Effector memory CD8-positive, alpha-beta T cell (primary cell): ENCODE data around the gene ZDHHC1.
"Not testable (repeated sequence)": the region's sequence is repeated elsewhere in the genome, so short reads cannot be mapped to it uniquely, and the experiment has no call there.

Experiments used
- ATAC-seq: fragments of 150-1000 bp; cut with Tn5 transposase; replicated peaks from 2 replicates; pipeline ENCODE4 v1.10.0; 2021; ENCODE audit warnings: mild to moderate bottlenecking, moderate library complexity
- DNase-seq, 3 experiments: peaks; one replicate each; pipeline ENCODE4 v3.0.0; 2021
- H3K27ac Mint-ChIP-seq, 2 donors: one replicate each; pipeline ENCODE4 v1.8.0; 2022; ENCODE audit warnings: mild to moderate bottlenecking in 2 of 2, mixed read lengths in 2 of 2, moderate library complexity in 2 of 2
- H3K27me3 Mint-ChIP-seq, 2 donors: one replicate each; pipeline ENCODE4 v1.8.0; 2022; ENCODE audit warnings: mixed read lengths in 2 of 2
- H3K36me3 Mint-ChIP-seq: one replicate; pipeline ENCODE4 v1.8.0; 2022; ENCODE audit warnings: mild to moderate bottlenecking, moderate library complexity, mixed read lengths; ENCODE audit not compliant: insufficient read depth
- H3K4me1 Mint-ChIP-seq, 2 donors: one replicate each; pipeline ENCODE4 v1.8.0; 2022; ENCODE audit warnings: low read depth in 2 of 2, mixed read lengths in 2 of 2
- H3K4me3 Mint-ChIP-seq, 2 donors: one replicate each; pipeline ENCODE4 v1.8.0; 2022; ENCODE audit warnings: mild to moderate bottlenecking in 2 of 2, mixed read lengths in 2 of 2, moderate library complexity in 2 of 2
- H3K9me3 Mint-ChIP-seq, 2 donors: one replicate each; pipeline ENCODE4 v1.8.0; 2022; ENCODE audit warnings: mixed read lengths in 2 of 2

The ZDHHC1 gene

GRCh38 chr16:67388591-67388990, 27.7 kb downstream of the ZDHHC1 start:
- no peak overlapping the region for H3K4me3 Mint-ChIP-seq
- no peak for DNase-seq
- peaks cover 3% of the 10 kb centered on the region for H3K36me3 Mint-ChIP-seq
- peaks cover 0 to 2% of the 10 kb centered on the region in 2 donors for H3K4me1 Mint-ChIP-seq
- no peak for ATAC-seq
- H3K9me3 Mint-ChIP-seq: no peaks in the 10 kb centered on the region
- H3K27me3 Mint-ChIP-seq: peaks cover 12 to 35% of the 10 kb centered on the region in 2 donors
- no peak overlapping the region for H3K27ac Mint-ChIP-seq

- Mint-ChIP-seq H3K27ac (no peak overlapping the region), H3K27me3 (peaks cover 11 to 31% of the 10 kb centered on the region in 2 donors), H3K9me3 (no peaks in the 10 kb centered on the region), H3K4me3 (no peak overlapping the region), H3K4me1 (no peaks in the 10 kb centered on the region), H3K36me3 (peaks cover 3% of the 10 kb centered on the region)
- ATAC-seq (no peak), DNase-seq (no peak)
Measured at GRCh38 chr16:67388191-67388590, 28.1 kb downstream of the ZDHHC1 start.

DNA sequence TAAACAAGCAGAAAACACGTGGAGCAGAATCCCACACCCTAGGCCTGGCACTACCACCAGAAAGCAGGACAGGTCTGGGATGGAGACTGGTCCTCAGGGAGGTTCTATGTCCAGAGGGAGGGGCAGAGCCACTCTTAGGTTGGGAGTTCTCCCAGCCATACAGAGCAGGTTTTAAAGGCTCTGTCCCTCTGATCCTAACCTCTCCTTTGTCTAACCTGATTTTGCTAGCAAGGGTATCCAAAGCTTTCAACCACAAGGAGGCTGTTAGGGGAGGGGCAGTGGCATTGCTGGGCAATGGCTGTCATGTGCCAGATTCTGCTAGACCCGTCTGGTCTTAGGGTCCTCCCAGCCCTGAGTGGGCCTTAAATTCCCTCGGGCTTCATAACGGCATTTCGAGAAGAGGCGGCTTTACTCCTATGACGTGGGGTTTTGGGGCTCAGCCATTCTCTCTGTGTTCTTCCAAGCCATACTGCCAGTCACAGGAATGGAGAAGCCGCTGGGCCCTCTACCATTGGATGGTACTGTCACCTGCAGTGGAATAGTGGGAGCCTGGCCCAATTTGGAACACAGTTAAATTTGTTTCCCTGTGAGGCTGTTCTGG, 28.7 kb downstream of the ZDHHC1 start:
- peaks cover 3% of the 10 kb centered on the region for H3K36me3 Mint-ChIP-seq
- DNase-seq (no peak), ATAC-seq (no peak)
- H3K4me1 Mint-ChIP-seq: no peaks in the 10 kb centered on the region
- peaks cover 8 to 25% of the 10 kb centered on the region in 2 donors for H3K27me3 Mint-ChIP-seq
- no peak overlapping the region for H3K4me3 Mint-ChIP-seq
- H3K27ac Mint-ChIP-seq: peak overlapping the region in 1 of 2 donors; percentile 21
- no peaks in the 10 kb centered on the region for H3K9me3 Mint-ChIP-seq

DNA sequence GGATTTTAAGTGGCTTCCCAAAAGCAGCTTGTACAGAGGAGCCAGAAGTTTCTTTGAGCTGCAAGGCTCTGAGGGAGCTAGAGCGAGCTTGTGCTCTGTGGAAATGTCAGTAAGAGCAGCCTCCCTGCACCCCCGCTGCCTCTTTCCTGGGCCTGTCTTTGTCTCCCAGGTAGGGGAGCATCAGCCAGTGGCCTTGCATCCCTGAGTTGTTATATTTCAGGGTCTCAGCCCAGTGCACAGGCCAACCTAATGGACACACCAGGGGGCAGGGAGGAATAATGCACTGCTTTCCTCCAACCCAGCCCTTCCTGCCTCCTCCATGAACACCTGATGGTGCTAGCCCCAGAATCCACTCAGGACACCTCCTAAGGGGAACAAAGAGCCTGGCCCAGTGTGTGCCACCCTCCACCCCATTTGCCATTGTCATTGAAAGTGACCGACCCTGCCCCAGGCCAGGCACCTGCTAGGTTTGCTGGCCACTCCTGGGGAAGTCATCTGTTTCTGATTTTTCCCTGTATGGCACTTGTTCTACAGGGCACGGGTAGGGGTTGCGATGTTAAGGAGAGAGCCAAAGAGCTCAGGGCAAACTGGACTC, 29.3 kb downstream of the ZDHHC1 start:
- ATAC-seq (no peak), DNase-seq (no peak)
- no peaks in the 10 kb centered on the region for H3K4me1 Mint-ChIP-seq
- H3K27me3 Mint-ChIP-seq: peaks cover 2 to 19% of the 10 kb centered on the region in 2 donors
- H3K27ac Mint-ChIP-seq: peak overlapping the region in 1 of 2 donors; percentile 21
- H3K4me3 Mint-ChIP-seq: no peak overlapping the region
- H3K36me3 Mint-ChIP-seq: peaks cover 3% of the 10 kb centered on the region
- H3K9me3 Mint-ChIP-seq: no peaks in the 10 kb centered on the region

DNA sequence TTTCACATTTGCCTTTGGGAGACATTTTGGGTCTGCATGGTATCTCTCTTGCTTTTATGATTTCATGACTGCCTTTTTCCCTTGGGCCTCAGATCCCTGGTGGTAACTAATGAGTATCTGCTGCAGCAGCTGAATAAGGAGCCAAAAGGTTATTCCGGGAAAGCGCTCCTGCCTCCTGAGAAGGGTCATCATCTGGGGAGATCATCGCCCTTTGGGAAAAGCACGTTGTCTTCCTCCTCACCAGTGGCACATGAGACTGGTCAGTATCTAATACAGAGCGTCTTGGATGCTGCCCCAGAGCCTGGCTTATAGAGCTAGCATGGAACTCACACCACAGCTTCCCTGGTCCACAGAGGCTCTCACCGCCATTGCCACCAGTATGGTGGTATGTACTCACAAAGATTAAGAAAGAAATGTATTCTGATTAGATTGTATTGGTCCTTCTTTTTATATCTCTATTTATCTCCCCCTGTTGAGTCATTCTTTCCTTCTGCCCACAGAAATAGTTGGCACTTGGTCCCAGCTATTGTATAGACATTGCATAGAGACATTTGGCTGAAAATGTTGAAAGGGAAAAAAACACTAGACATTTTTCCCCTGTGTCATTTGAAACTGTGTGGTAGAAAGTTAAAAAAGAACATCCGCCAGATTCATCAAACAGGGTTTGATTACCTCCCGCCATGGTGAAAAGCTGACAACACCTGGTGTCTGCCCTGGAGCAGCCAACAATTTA, 31.3 kb downstream of the ZDHHC1 start:
- H3K4me1 Mint-ChIP-seq: no peaks in the 10 kb centered on the region
- H3K27ac Mint-ChIP-seq: no peak overlapping the region
- DNase-seq: no peak
- no peaks in the 10 kb centered on the region for H3K27me3 Mint-ChIP-seq
- ATAC-seq: no peak
- H3K4me3 Mint-ChIP-seq: no peak overlapping the region
- no peaks in the 10 kb centered on the region for H3K36me3 Mint-ChIP-seq
- H3K9me3 Mint-ChIP-seq: no peaks in the 10 kb centered on the region

DNA sequence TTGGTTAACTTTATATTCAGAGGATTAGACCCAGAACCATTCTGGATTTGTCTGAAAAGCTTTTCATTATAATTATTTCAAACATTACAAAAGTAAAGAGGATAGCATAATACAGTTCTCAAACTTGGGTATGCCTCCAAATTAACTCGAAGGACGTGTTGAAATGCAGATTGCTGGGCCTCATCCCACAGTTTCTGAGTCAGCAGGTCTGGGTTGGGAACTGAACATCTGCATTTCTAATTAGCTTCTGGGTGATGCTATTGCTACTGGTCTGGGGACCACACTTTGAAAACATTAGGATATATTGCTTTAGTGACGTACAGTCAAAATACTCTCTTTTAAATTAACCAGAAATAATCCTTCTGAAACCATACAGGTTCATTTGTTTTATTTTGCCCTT, 33.0 kb downstream of the ZDHHC1 start:
- DNase-seq: no peak
- H3K4me3 Mint-ChIP-seq: no peak overlapping the region
- no peaks in the 10 kb centered on the region for H3K9me3 Mint-ChIP-seq
- ATAC-seq: no peak
- no peaks in the 10 kb centered on the region for H3K36me3 Mint-ChIP-seq
- H3K4me1 Mint-ChIP-seq: no peaks in the 10 kb centered on the region
- H3K27me3 Mint-ChIP-seq: no peaks in the 10 kb centered on the region
- H3K27ac Mint-ChIP-seq: no peak overlapping the region

GRCh38 chr16:67378642-67379041, 37.6 kb downstream of the ZDHHC1 start:
- peaks cover 3% of the 10 kb centered on the region for H3K36me3 Mint-ChIP-seq
- no peak for DNase-seq
- H3K9me3 Mint-ChIP-seq: no peaks in the 10 kb centered on the region

DNA sequence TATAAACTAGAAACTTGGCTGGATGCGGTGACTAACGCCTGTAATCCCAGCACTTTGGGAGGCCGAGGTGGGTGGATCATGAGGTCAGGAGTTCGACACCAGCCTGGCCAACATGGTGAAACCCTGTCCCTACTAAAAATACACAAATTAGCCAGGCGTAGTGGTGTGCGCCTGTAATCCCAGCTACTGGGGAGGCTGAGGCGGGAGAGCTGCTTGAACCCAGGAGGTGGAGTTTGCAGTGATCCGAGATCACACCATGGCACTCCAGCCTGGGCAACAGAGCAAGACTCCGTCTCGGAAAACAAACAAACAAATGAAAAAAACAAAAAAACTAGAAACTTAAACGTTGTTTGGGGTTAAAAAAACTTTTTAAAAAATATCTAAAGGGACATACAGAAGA, 40.3 kb downstream of the ZDHHC1 start:
- not testable (repeated sequence) for ATAC-seq, H3K27ac Mint-ChIP-seq, H3K9me3 Mint-ChIP-seq, H3K36me3 Mint-ChIP-seq, DNase-seq, H3K4me1 Mint-ChIP-seq, H3K4me3 Mint-ChIP-seq
- peaks cover 7 to 24% of the 10 kb centered on the region in 2 donors for H3K27me3 Mint-ChIP-seq

More at GRCh38 chr16:67378642-67379041, 37.6 kb downstream of the ZDHHC1 start:
- no peak for ATAC-seq
- no peak overlapping the region for H3K27ac Mint-ChIP-seq
- H3K27me3 Mint-ChIP-seq: peaks cover 7 to 24% of the 10 kb centered on the region in 2 donors
- H3K4me1 Mint-ChIP-seq: no peaks in the 10 kb centered on the region
- no peak overlapping the region for H3K4me3 Mint-ChIP-seq

- DNase-seq (no peak), ATAC-seq (no peak)
- H3K4me1 Mint-ChIP-seq: no peaks in the 10 kb centered on the region
- H3K4me3 Mint-ChIP-seq: no peak overlapping the region
- H3K27me3 Mint-ChIP-seq: peaks cover 7 to 21% of the 10 kb centered on the region in 2 donors
- peaks cover 3% of the 10 kb centered on the region for H3K36me3 Mint-ChIP-seq
- H3K9me3 Mint-ChIP-seq: no peaks in the 10 kb centered on the region
- H3K27ac Mint-ChIP-seq: no peak overlapping the region
Measured at GRCh38 chr16:67372664-67373063, 43.6 kb downstream of the ZDHHC1 start.

DNA sequence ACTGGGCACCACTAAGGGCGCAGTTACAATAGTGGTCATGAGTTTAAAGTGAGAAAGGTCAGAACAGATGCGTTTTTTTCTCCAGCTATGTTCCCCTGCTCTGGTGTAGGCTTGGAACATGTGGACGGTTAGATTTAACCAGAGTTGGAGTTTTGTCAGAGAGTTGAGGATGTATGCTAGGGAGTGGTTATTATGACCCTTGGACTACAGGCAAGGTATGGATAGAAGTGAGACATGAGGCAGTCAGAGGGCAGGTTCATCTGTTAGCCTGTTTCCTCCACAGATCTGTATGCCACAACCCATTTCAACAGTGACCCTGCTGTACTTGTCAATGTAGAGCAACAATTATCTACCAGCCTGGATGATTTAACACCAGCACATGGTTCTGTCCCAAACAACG, 45.6 kb downstream of the ZDHHC1 start:
- no peak for DNase-seq
- H3K27ac Mint-ChIP-seq: no peak overlapping the region
- ATAC-seq: no peak
- H3K4me1 Mint-ChIP-seq: no peaks in the 10 kb centered on the region
- peaks cover 0 to 8% of the 10 kb centered on the region in 2 donors for H3K27me3 Mint-ChIP-seq
- H3K9me3 Mint-ChIP-seq: no peaks in the 10 kb centered on the region
- no peak overlapping the region for H3K4me3 Mint-ChIP-seq
- H3K36me3 Mint-ChIP-seq: peaks cover 3% of the 10 kb centered on the region

DNA sequence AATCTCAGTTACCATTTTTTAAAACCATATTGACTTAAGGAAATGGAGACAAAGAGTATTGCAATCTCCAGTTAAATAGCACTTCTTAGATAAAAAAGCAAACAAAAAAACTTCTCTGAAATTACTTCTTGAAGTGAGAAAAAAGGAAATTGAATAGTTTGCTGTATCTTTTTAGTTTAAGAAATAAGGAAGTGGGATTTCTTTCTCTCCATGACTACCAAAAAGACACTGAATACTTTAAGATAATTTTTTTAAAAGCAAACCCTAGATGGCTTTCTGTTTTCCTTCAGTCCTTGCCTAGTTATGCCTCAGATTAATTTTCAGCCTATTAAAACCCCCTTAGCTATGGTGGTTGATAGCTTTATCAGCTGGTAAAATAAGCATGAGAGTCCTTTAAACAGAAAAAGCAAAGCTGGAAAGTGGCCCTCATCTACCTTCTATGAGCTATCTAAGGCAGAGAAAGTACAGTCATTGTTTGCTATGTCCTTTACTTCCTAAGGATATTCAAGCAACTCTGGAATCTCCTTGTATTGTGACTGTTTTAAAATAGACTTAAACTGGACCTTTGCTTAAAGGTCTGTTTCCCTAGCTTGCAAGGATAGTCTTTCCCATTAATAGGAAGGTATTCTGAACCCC, 51.6 kb downstream of the ZDHHC1 start:
- Mint-ChIP-seq H3K4me3 (no peak overlapping the region), H3K27ac (no peak overlapping the region), H3K36me3 (no peaks in the 10 kb centered on the region), H3K27me3 (peaks cover 0 to 5% of the 10 kb centered on the region in 2 donors), H3K4me1 (peaks cover 2 to 5% of the 10 kb centered on the region in 2 donors), H3K9me3 (no peaks in the 10 kb centered on the region)
- no peak for ATAC-seq
- no peak for DNase-seq

DNA sequence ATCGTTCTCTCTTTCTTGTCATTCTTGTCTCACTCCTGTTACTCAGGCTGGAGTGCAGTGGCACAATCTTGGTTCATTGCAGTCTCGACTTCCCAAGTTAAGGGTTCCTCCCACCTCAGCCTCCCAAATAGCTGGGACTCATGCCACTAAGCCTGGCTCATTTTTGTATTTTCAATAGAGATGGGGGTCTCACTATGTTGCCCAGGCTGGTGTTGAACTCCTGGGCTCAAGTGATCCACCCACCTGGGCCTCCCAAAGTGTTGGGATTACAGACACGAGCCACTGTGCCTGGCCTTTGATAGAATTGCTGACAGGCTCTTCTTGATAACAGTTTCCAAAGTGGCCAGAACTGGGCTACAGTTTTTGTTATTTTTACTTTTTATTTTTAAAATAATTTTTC, 55.2 kb downstream of the ZDHHC1 start:
- DNase-seq (no peak), ATAC-seq (no peak)
- Mint-ChIP-seq H3K4me3 (no peak overlapping the region), H3K27me3 (peaks cover 0 to 11% of the 10 kb centered on the region in 2 donors), H3K4me1 (peaks cover 3 to 5% of the 10 kb centered on the region in 2 donors), H3K27ac (no peak overlapping the region), H3K9me3 (no peaks in the 10 kb centered on the region), H3K36me3 (no peaks in the 10 kb centered on the region)

- H3K36me3 Mint-ChIP-seq, H3K27ac Mint-ChIP-seq: not testable (repeated sequence)
- H3K27me3 Mint-ChIP-seq: peaks cover 6 to 11% of the 10 kb centered on the region in 2 donors
Measured at GRCh38 chr16:67359540-67360269, 56.6 kb downstream of the ZDHHC1 start.

More at GRCh38 chr16:67359540-67360269, 56.6 kb downstream of the ZDHHC1 start:
- not testable (repeated sequence) for DNase-seq, ATAC-seq, H3K9me3 Mint-ChIP-seq, H3K4me1 Mint-ChIP-seq, H3K4me3 Mint-ChIP-seq
